Keratinocyte (primary cell): ENCODE measurements around the gene KRTAP5-3. TPM values are rescaled to one million over a fixed set of nuclear protein-coding genes. Genes with fewer than 3 reads are reported as not detected.

Experiments used
- DNase-seq: peaks from one replicate; pipeline ENCODE4 v3.0.0-alpha.2; 2011; ENCODE audit warnings: low read depth, missing footprints, low spot score
- FAIRE-seq: peaks from 2 replicates; lab custom pipeline; 2011; peaks lifted over from hg19 to GRCh38; lab: Jason Lieb, UNC
- H2AFZ ChIP-seq: 2 replicates; pipeline ENCODE4 v1.6.0; 2012; ENCODE audit warnings: low read length, control low read depth, inconsistent platforms; ENCODE audit not compliant: control insufficient read depth
- H3K27ac ChIP-seq: 2 replicates; pipeline ENCODE4 v1.5.1; 2011; ENCODE audit warnings: low read length; ENCODE audit not compliant: control insufficient read depth, insufficient read depth
- H3K27me3 ChIP-seq: 3 replicates; pipeline ENCODE4 v1.6.0; 2011; ENCODE audit warnings: low read length; ENCODE audit not compliant: control insufficient read depth, insufficient read depth; ENCODE audit errors: extremely low read depth
- H3K36me3 ChIP-seq, 2 experiments: 2 replicates in 1 of 2; 3 replicates in 1 of 2; pipeline ENCODE4 v1.5.1; 2011; ENCODE audit warnings: low read length in 2 of 2, mild to moderate bottlenecking in 1 of 2; ENCODE audit not compliant: control insufficient read depth in 2 of 2, insufficient read depth in 2 of 2; ENCODE audit errors: extremely low read depth in 1 of 2
- H3K4me1 ChIP-seq: 3 replicates; pipeline ENCODE4 v1.5.1; 2011; ENCODE audit warnings: low read length; ENCODE audit not compliant: control insufficient read depth, insufficient read depth; ENCODE audit errors: extremely low read depth
- H3K4me2 ChIP-seq: 3 replicates; pipeline ENCODE4 v1.6.0; 2011; ENCODE audit warnings: low read depth, low read length; ENCODE audit not compliant: control insufficient read depth, insufficient read depth; ENCODE audit errors: extremely low read depth
- H3K4me3 ChIP-seq, 3 experiments: fragments of 200-600 bp in 1 of 3; sonication (generic) in 1 of 3; 2 replicates in 2 of 3; 3 replicates in 1 of 3; pipeline ENCODE4 v1.5.1; 2011 to 2016; ENCODE audit warnings: low read length in 3 of 3, mild to moderate bottlenecking in 3 of 3, control low read depth in 2 of 3, inconsistent platforms in 1 of 3, low read depth in 1 of 3, mixed read lengths in 1 of 3, mixed run types in 1 of 3, moderate library complexity in 1 of 3; ENCODE audit not compliant: control insufficient read depth in 2 of 3, insufficient read depth in 2 of 3; ENCODE audit errors: extremely low read depth in 1 of 3
- H3K79me2 ChIP-seq: 2 replicates; pipeline ENCODE4 v1.6.0; 2012; ENCODE audit warnings: low read length; ENCODE audit not compliant: control insufficient read depth, insufficient read depth
- H3K9ac ChIP-seq: 3 replicates; pipeline ENCODE4 v1.6.0; 2011; ENCODE audit warnings: low read length; ENCODE audit not compliant: control insufficient read depth, insufficient read depth; ENCODE audit errors: extremely low read depth
- H3K9me1 ChIP-seq: 3 replicates; pipeline ENCODE4 v1.6.0; 2011; ENCODE audit warnings: low read length; ENCODE audit not compliant: control insufficient read depth, insufficient read depth; ENCODE audit errors: extremely low read depth
- H3K9me3 ChIP-seq: 2 replicates; pipeline ENCODE4 v1.5.1; 2012; ENCODE audit warnings: low read depth, low read length; ENCODE audit not compliant: control insufficient read depth
- H4K20me1 ChIP-seq: 3 replicates; pipeline ENCODE4 v1.6.0; 2011; ENCODE audit warnings: low read length; ENCODE audit not compliant: control insufficient read depth, insufficient read depth; ENCODE audit errors: extremely low read depth
- EZH2 ChIP-seq: IDR thresholded peaks from one replicate; pipeline ENCODE4 v1.6.1; 2012; ENCODE audit warnings: inconsistent platforms, mild to moderate bottlenecking, low read length, moderate library complexity
- dilution Hi-C: fragments of 300-500 bp; cut with MboI; formaldehyde crosslinking; loops from one replicate; pipeline ENCODE4 v1.7.0; 2020; ENCODE audit warnings: low sequenced_read_pairs; ENCODE audit not compliant: extremely low pct_ligation_motif_present
- polyA plus RNA-seq, 5 experiments: library from polyadenylated mRNA; depleted of rRNA in 3 of 5; stranded (reverse) in 3 of 5; stranded (forward) in 1 of 5; unstranded in 1 of 5; fragments of >200 nt; gene quantifications; 1 replicate in 1 of 5; 2 replicates in 3 of 5; 3 replicates in 1 of 5; pipeline versions ENCODE4 v1.2.1 to v1.2.3, GENCODE V29; 2011 to 2012; ENCODE audit warnings: missing spikeins in 2 of 5, low read depth in 1 of 5, low replicate concordance in 1 of 5
- TF ChIP-seq, protein P1 (sequence below), 3 experiments: IDR thresholded peaks in 1 of 3; conservative IDR thresholded peaks in 1 of 3; optimal IDR thresholded peaks in 1 of 3; 2 replicates in 2 of 3; 3 replicates in 1 of 3; pipeline versions ENCODE3 to v1.5.1; 2011; ENCODE audit warnings: low read length in 3 of 3, mild to moderate bottlenecking in 3 of 3, moderate library complexity in 2 of 3, control low read depth in 1 of 3, inconsistent platforms in 1 of 3; ENCODE audit not compliant: insufficient read depth in 2 of 3; ENCODE audit errors: extremely low read depth in 1 of 3

Gene KRTAP5-3
- polyA plus RNA-seq, 1 donor (not counting 4 experiments of a cell fraction or from before 2014, with no cell fraction given) = not detected

DNA sequence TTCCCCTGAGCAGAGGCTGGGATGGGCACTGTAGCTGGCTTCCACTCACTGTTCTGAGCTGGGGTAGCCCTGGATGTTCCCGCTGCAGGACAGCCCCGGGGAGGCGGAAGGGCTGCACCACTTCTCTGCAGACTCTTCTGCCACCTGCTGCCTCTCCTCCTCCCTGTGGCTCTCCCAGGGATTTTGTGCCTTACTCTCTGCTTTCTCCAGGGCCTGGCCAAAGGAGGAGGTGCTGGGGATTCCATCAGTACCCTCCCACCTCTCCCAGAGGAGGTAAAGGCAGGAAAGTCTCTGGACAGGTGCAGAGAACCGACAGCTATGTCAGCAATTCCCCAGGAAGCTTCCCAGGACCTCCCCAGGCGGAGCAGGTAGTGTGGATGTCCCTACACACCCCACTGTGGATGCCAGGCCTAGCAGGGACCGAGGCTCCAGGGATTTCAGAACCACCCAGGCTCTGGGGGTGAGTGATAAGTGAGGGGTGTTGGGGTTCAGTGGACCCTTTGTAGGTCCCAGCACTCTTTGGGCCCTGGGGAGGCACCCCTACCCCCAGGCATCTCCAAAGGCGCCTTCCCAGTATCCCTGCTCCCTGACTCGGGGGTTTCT is 47.5 kb downstream of the KRTAP5-3 start:
- FAIRE-seq (no peak), DNase-seq (no peak)
- Histone ChIP-seq H3K4me1 (peaks cover 11% of the 10 kb centered on the region), H3K36me3 (peaks cover 0 to 3% of the 10 kb centered on the region in 2 experiments), H3K4me2 (no peak overlapping the region), H3K27ac (no peak overlapping the region), H3K9me1 (no peaks in the 10 kb centered on the region), H3K9me3 (no peaks in the 10 kb centered on the region), H3K79me2 (no peaks in the 10 kb centered on the region), H2AFZ (no peak overlapping the region), H3K9ac (no peak overlapping the region), H3K4me3 (no peak overlapping the region), H4K20me1 (no peaks in the 10 kb centered on the region), H3K27me3 (no peaks in the 10 kb centered on the region)
- TF ChIP-seq, protein P1, sequence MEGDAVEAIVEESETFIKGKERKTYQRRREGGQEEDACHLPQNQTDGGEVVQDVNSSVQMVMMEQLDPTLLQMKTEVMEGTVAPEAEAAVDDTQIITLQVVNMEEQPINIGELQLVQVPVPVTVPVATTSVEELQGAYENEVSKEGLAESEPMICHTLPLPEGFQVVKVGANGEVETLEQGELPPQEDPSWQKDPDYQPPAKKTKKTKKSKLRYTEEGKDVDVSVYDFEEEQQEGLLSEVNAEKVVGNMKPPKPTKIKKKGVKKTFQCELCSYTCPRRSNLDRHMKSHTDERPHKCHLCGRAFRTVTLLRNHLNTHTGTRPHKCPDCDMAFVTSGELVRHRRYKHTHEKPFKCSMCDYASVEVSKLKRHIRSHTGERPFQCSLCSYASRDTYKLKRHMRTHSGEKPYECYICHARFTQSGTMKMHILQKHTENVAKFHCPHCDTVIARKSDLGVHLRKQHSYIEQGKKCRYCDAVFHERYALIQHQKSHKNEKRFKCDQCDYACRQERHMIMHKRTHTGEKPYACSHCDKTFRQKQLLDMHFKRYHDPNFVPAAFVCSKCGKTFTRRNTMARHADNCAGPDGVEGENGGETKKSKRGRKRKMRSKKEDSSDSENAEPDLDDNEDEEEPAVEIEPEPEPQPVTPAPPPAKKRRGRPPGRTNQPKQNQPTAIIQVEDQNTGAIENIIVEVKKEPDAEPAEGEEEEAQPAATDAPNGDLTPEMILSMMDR (optimal IDR thresholded peaks at IDR 0.05 in 1 of 3, IDR thresholded peaks at IDR 0.05 in 1 of 3, conservative IDR thresholded peaks at IDR 0.05 in 1 of 3; ENCODE audit: extremely low read depth in 1 of 3, insufficient read depth in 2 of 3, low read length in 3 of 3) = peak in 1 of 3 experiments; percentile 23
- no peak for TF ChIP-seq EZH2
- dilution Hi-C loops = no loop called here

DNA sequence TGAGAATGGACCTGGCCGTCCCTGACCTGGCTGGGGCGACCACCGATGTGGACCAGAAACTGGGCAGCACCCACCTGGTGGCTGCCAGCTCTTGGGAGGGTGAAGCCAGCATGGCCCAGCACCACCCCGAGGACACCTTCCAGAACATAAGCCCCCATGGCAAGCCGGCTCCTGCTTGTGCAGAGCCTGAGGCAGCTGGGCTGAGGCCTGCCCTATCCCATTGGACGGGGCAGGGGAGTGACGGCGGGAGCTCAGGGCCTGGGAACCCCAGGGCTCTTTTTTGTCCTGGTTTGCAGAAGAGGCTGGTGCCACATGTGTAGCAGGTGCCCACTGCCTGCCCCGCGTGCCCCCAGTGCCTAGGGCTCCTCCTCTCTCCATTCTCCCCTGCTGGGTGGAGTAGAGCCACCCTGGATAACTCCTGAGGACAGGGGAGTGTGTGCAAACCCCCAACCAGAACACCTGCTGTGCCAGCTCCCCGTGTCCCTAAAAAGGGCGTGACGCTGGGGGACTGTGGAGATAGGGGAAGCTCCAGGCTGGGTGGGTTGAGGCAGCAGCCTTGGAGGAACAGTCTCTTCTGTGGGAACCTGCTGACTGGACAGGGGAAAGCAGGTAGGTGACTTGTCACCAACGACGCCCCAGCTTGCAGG is 48.1 kb downstream of the KRTAP5-3 start:
- Histone ChIP-seq H3K9me3 (no peaks in the 10 kb centered on the region), H4K20me1 (no peaks in the 10 kb centered on the region), H3K9ac (no peak overlapping the region), H3K4me1 (peaks cover 11% of the 10 kb centered on the region), H3K36me3 (peaks cover 0 to 3% of the 10 kb centered on the region in 2 experiments), H3K27ac (no peak overlapping the region), H3K4me3 (no peak overlapping the region), H2AFZ (no peak overlapping the region), H3K9me1 (no peaks in the 10 kb centered on the region), H3K79me2 (no peaks in the 10 kb centered on the region), H3K4me2 (no peak overlapping the region), H3K27me3 (no peaks in the 10 kb centered on the region)
- dilution Hi-C loops = no loop called here
- no peak for FAIRE-seq
- TF ChIP-seq, protein P1 (optimal IDR thresholded peaks at IDR 0.05 in 1 of 3, IDR thresholded peaks at IDR 0.05 in 1 of 3, conservative IDR thresholded peaks at IDR 0.05 in 1 of 3; ENCODE audit: extremely low read depth in 1 of 3, insufficient read depth in 2 of 3, low read length in 3 of 3) = no peak
- TF ChIP-seq EZH2 = no peak
- DNase-seq = no peak
